Hematopoietic multipotent progenitor cell (in vitro differentiated cells): ENCODE measurements around the gene ERC2. TPM values are rescaled to one million over a fixed set of nuclear protein-coding genes. Genes with fewer than 3 reads are reported as not detected.

Experiments
- DNase-seq, 3 donors: peaks; one replicate each; pipeline ENCODE4 v3.0.0-alpha.2; 2011 to 2015; ENCODE audit warnings: low read depth in 2 of 3, low spot score in 2 of 3
- total RNA-seq: library from RNA; depleted of rRNA; stranded (reverse); fragments of >200 nt; gene quantifications from one replicate; pipeline ENCODE4 v1.2.3, GENCODE V29; 2012

ERC2 gene
- total RNA-seq, 1 donor, result 0.54 TPM

DNA sequence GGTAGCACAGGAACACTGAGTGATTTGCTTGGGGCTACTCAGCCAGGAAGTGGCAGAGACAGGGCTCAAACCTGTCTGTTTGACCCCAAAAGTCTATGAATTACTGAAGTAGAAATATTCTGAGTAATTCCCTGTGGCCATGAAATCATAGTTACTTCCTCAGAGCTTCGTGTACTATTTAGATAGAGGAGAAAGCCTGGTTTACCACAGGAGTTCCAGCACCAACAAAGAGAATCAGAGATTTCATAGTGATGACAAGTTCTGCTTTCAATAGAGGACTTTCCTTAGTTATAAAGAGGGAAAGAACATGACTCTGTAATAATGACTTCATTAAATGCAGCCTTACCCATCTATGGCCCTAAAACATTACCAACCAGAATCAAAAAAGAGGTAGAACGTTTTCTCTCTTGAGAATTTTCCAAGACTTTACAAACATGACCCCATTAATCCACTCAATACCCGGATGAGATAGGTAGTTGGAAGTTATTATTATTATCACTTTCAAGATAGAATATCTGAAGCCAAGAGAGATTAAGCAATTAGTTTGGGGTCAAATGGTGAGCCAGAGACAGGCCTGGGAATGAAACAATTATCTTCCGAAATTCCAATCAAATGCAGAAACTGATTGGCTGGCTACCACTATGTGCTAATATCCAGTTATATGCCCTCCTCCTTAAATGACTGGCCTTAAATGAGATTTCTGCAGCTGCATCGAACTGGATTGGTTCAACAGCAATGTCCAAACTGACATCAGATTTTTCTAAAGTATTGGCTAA is 967.5 kb downstream of the ERC2 start:
- DNase-seq, result no peak

- DNase-seq, result no peak
Measured at GRCh38 chr3:55498520-55498919, 969.7 kb downstream of the ERC2 start.

DNA sequence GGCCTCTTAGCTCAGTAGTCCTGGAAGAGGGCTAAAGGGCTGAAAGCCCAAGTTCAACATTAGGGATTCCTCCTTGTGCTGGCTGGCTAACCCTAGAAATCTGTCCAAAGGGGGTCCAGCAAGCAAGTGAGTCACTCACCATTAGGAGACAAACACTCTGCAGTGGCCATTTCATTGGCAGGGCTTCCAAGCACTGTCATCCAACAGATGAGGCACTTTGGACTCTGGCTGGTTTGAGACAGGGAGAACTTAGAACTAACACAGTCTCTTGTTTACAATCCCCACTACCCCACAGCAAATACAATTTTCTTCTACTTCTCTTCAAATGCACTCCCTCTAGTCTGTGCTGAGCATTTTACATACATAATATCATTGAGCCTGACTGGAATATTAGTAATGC is 971.0 kb downstream of the ERC2 start:
- no peak for DNase-seq

- DNase-seq, result no peak
Measured at GRCh38 chr3:55494976-55495375, 973.3 kb downstream of the ERC2 start.

DNA sequence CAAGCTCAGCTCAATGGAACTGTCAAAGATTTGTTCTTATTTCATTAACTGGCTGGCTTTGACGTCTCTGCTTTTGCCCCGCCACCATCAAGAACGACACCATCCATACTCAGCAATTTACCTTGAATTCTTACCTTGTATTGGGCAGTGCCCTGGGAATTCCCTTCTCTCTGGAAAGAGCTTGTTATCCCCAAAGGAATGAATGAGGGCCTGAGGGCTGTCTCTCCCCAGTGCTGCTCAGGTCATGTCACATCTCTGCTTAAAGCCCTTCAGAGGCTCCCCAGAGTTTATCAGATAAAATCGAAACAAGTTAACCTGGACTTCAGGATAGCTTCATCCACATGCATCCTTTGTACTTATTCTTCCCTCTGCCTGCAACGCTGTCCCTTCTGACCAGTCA is 975.3 kb downstream of the ERC2 start:
- DNase-seq, result no peak

GRCh38 chr3:55491296-55491816 is 976.9 kb downstream of the ERC2 start:
- DNase-seq, result no peak

- DNase-seq, result no peak
Measured at GRCh38 chr3:55490276-55490913, 977.9 kb downstream of the ERC2 start.

DNA sequence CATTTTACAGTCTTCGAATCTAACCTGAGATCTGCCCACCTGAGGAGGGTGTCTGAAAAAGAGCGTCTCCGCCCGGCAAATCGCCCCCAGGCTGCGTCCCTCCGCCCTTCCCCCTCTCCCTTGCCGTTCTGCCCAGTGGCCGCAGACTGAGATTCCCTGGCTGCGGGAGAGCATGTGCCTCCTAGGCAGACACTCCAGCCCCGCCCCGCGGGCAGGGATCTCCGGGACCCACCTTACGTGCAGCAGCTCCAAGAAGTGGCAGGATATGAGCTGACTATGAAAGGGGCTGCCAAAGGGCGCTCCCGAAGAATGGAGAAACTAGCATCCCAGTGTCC is 978.5 kb downstream of the ERC2 start:
- no peak for DNase-seq

GRCh38 chr3:55488398-55489055 is 979.7 kb downstream of the ERC2 start:
- DNase-seq, result peak in 2 of 3 donors; percentile 67 to 77

DNA sequence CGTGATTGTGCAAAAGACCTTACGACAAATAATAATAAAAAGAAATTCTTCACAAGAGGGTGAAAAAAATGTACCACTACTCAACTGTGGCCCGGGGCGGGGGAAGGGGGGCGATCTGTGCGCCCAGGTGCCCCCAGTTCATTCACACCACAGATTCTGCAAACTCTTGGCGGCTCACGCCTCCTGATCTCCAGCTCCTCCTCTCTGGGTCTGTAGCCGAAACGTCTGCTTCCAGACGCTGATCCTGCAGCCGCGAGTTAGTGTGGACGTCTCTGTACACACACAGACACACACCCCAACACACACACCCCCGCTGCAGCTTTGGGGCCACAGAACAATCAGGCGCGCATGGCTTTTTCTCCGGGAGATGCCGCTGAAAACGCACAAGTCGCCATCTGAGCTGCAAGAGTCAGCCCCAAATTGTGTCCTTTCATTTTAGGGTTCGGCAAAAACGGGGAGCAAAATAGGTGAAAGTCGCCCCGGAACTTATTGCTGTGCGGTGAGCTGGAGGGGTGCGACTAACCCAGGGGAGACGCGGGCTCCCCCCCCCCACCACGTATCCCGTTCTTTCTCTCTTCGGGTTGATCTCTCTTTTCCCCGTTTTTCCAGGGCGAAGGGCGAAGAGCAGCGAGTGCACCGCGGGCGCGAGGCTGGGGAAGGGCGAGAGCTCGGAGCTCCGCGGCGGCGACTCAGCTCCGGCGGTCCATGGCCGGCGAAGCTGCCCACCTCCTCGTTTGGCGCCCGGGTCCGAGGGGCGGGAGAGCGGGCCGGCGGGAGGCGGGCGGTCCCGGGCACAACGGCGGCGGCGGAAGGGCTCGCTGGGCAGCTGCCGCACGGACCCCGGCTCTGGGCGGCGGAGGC is 980.7 kb downstream of the ERC2 start:
- DNase-seq, result no peak

DNA sequence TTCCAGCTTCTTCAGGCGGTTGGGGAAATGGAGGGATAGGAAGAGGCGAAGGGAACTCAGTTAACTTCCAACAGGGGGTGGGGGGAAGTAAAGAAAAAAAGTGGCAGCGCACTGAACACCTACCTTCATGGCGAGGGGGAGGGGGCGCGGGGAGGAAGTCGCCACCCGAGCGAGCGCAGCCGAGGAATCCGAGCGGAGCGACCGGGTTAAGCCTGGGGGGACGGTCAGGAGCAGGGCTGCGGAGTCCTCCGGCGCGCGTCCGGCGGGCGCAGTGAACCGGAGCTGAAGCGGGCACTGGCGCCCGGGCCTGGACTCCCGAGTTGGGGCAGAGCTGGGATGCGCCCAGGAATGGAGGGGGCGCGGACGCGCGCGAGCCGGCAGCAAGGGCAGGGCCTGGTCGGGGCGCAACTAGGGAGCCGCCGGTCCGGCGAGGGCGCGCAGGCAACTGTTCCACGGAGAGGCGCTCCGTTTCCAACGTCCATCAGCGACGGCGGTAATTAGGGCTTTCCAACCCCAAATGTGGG is 981.3 kb downstream of the ERC2 start, which contains the start of gene WNT5A:
WNT5A (minus strand) TSS at position 450 of the 524 bp plus-strand sequence; CDS start at position 129, 321 bp downstream.
- no peak for DNase-seq

DNA sequence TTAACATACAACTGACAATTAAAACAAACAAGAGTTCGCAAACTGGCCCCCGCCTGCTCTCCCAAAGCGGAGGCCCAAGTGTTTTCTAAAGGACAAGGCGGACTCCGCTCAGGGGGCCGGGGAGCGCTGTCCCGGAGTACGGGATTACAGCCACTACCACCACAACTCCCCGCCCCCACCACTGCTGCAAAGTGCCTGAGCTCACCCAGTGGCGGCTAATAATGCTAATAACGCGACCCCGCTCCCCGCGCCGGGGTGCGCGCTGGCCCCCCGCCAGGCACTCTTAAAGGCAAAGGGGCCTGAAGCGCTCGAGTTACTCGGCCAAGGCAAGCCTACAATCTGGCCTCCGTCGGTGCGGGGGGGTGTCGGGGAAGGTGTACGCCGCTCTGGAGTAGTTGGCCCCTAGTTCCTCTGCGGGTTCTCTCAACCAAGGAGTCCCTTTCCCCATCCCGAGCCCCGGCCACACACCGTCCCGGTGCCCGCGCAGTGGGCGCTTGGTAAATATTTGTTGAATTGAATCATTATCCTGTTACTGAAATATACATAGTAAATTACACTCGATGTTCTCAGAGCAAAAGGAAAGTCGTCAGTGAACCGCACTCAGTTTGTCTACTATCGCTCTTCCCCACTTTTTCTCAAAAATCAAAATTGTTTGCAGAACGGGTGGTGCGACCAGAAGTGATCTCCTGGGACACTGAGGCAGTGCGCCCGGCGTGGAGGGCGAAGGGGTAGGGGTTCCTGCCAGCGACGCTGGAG is 982.0 kb downstream of the ERC2 start:
- no peak for DNase-seq

GRCh38 chr3:55484801-55485791 is 983.2 kb downstream of the ERC2 start:
- peak in 2 of 3 donors; percentile 66 to 79 for DNase-seq

- DNase-seq, result no peak
Measured at GRCh38 chr3:55484191-55484689, 984.0 kb downstream of the ERC2 start.

GRCh38 chr3:55483196-55484095 is 984.8 kb downstream of the ERC2 start:
- no peak for DNase-seq

DNA sequence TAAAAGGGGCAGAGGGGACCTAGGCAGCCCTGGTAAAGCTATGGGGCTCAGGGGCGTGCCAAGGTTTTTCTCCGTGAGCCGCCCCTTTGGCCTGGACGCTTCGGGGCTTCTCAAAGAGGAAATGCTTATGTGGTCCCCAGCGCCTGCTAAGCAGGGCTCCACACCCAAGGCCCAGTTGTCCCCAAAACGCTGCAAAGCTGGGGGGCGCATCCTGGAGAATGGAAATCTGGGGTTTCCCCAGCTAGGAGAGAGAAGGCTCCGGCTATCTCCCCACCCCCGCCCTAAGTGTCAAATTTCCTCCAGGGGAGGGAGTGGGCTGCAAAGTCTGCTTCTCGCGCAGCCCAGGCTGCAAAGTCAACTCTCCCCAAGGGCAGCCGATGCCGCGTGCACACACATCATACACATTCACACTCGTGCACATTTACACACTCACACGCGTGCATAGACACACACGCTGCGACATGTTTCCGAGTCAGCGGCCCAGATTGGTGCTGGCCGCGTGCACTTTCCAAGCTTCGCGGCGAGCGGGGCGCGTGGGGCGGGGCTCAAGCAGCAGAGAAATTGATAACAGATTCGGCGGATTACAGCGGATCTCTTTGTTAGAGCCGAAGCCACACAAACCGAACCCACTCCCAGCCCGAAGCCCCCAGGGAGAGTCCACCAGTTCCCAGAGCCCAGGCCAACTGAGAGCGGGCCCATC is 985.6 kb downstream of the ERC2 start:
- DNase-seq, result no peak
